IMR-90 (cell line): Measurements from ENCODE around the gene AGPAT3. TPM values are rescaled to one million over a fixed set of nuclear protein-coding genes. Genes with fewer than 3 reads are reported as not detected.

ENCODE experiments used
- ATAC-seq: fragments of 200-7000 bp; cut with Tn5 transposase; 2 replicates; pipeline ENCODE4 v1.9.1; 2020; ENCODE audit warnings: low read depth, mild to moderate bottlenecking, moderate library complexity
- BruUV-seq: library from RNA; stranded (reverse); fragments of 400-500 nt; replicated peaks from 2 replicates; lab custom pipeline; 2021; lab: Mats Ljungman, UMichigan
- CTCF ChIA-PET: fragments of 300-600 bp; formaldehyde crosslinking; extraction: SDS; loops from one replicate; lab custom pipeline; 2021; ENCODE audit warnings: antibody characterized with exemption; lab: Yijun Ruan, JAX
- POLR2A ChIA-PET: fragments of 300-600 bp; sonication (Branson Sonifier 250); formaldehyde crosslinking; loops from one replicate; lab custom pipeline; 2022; ENCODE audit warnings: antibody characterized with exemption; ENCODE audit not compliant: unreplicated experiment; lab: Charles Lee
- DNase-seq: peaks from one replicate; pipeline ENCODE4 v3.0.0; 2013
- H2AFZ ChIP-seq: replicated peaks from 2 replicates; pipeline ENCODE3; 2013; ENCODE audit warnings: low read length, mild to moderate bottlenecking; ENCODE audit not compliant: poor library complexity
- H2AK5ac ChIP-seq: 2 replicates; pipeline ENCODE4 v1.6.1; 2013; ENCODE audit warnings: low read depth, low read length, inconsistent platforms
- H2AK9ac ChIP-seq: replicated peaks from 2 replicates; pipeline ENCODE3; 2013; ENCODE audit warnings: mild to moderate bottlenecking, low read depth, low read length, moderate library complexity; ENCODE audit not compliant: poor library complexity
- H2BK120ac ChIP-seq: 2 replicates; pipeline ENCODE4 v1.6.1; 2013; ENCODE audit warnings: low read depth, low read length, inconsistent platforms
- H2BK15ac ChIP-seq: 3 replicates; pipeline ENCODE4 v1.6.1; 2013; ENCODE audit warnings: low read depth, low read length, inconsistent platforms
- H2BK20ac ChIP-seq: 2 replicates; pipeline ENCODE4 v1.6.1; 2013; ENCODE audit warnings: low read depth, mild to moderate bottlenecking, inconsistent platforms, low read length, moderate library complexity
- H2BK5ac ChIP-seq: 2 replicates; pipeline ENCODE4 v1.6.1; 2013; ENCODE audit warnings: mild to moderate bottlenecking, low read depth, low read length, inconsistent platforms; ENCODE audit not compliant: poor library complexity, severe bottlenecking
- H3K14ac ChIP-seq: replicated peaks from 2 replicates; pipeline ENCODE4 v1.6.1; 2013; ENCODE audit warnings: low read depth, low read length, inconsistent platforms
- H3K18ac ChIP-seq: 2 replicates; pipeline ENCODE4 v1.6.1; 2013; ENCODE audit warnings: low read depth, low read length, control low read depth
- H3K23ac ChIP-seq: 2 replicates; pipeline ENCODE4 v1.6.1; 2013; ENCODE audit warnings: low read depth, low read length, inconsistent platforms
- H3K27ac ChIP-seq: 2 replicates; pipeline ENCODE4 v1.5.1; 2013; ENCODE audit warnings: mild to moderate bottlenecking, control low read depth, low read length; ENCODE audit not compliant: insufficient read depth
- H3K27me3 ChIP-seq: 2 replicates; pipeline ENCODE4 v1.6.1; 2013; ENCODE audit warnings: low read length; ENCODE audit not compliant: control insufficient read depth, insufficient read depth
- H3K36me3 ChIP-seq: 2 replicates; pipeline ENCODE4 v1.6.1; 2013; ENCODE audit warnings: low read length, mixed read lengths; ENCODE audit not compliant: control insufficient read depth, insufficient read depth
- H3K4ac ChIP-seq: 2 replicates; pipeline ENCODE4 v1.6.1; 2013; ENCODE audit warnings: low read depth, low read length, inconsistent platforms
- H3K4me1 ChIP-seq: 2 replicates; pipeline ENCODE4 v1.6.1; 2013; ENCODE audit warnings: low read length, mixed read lengths; ENCODE audit not compliant: control insufficient read depth, insufficient read depth
- H3K4me2 ChIP-seq: 2 replicates; pipeline ENCODE4 v1.6.1; 2013; ENCODE audit warnings: low read depth, mild to moderate bottlenecking, control low read depth, low read length, moderate library complexity
- H3K4me3 ChIP-seq: 2 replicates; pipeline ENCODE4 v1.5.1; 2013; ENCODE audit warnings: low read depth, mild to moderate bottlenecking, control low read depth, low read length, moderate library complexity; ENCODE audit not compliant: insufficient read depth
- H3K56ac ChIP-seq: 2 replicates; pipeline ENCODE4 v1.6.1; 2013; ENCODE audit warnings: low read length, inconsistent platforms; ENCODE audit not compliant: insufficient read depth; ENCODE audit errors: extremely low read depth
- H3K79me1 ChIP-seq, 2 experiments: 2 replicates each; pipeline ENCODE4 v1.6.1; 2013; ENCODE audit warnings: low read length in 2 of 2, inconsistent platforms in 1 of 2, low read depth in 1 of 2
- H3K9ac ChIP-seq: 2 replicates; pipeline ENCODE4 v1.6.1; 2013; ENCODE audit warnings: low read depth, low read length, control low read depth
- H3K9me1 ChIP-seq: 2 replicates; pipeline ENCODE4 v1.6.1; 2013; ENCODE audit warnings: low read length, inconsistent platforms; ENCODE audit not compliant: insufficient read depth
- H3K9me3 ChIP-seq: 2 replicates; pipeline ENCODE4 v1.6.1; 2013; ENCODE audit warnings: low read length; ENCODE audit not compliant: control insufficient read depth, insufficient read depth
- H4K20me1 ChIP-seq: 2 replicates; pipeline ENCODE4 v1.6.1; 2013; ENCODE audit warnings: low read length, inconsistent platforms; ENCODE audit not compliant: insufficient read depth
- H4K5ac ChIP-seq: 2 replicates; pipeline ENCODE4 v1.6.1; 2013; ENCODE audit warnings: mild to moderate bottlenecking, low read depth, low read length, control low read depth
- H4K8ac ChIP-seq, 2 experiments: 2 replicates each; pipeline ENCODE4 v1.6.1; 2013; ENCODE audit warnings: low read depth in 2 of 2, low read length in 2 of 2, control low read depth in 1 of 2, inconsistent platforms in 1 of 2
- H4K91ac ChIP-seq: 2 replicates; pipeline ENCODE4 v1.6.1; 2013; ENCODE audit warnings: low read depth, low read length, inconsistent platforms; ENCODE audit not compliant: insufficient read depth
- POLR2A ChIP-seq: IDR thresholded peaks from 2 replicates; pipeline ENCODE4 v1.6.1; 2012; ENCODE audit warnings: mild to moderate bottlenecking, low read depth, low read length
- RFX5 ChIP-seq: IDR thresholded peaks from 2 replicates; pipeline ENCODE4 v1.8.0; 2012; ENCODE audit warnings: low read depth, mild to moderate bottlenecking, low read length, moderate library complexity
- WGBS, 2 experiments: methylation state at CpG; one replicate each; pipeline versions ENCODE4 v1.1.5 to v1.1.7; 2013; ENCODE audit warnings: missing lambda C conversion rate in 2 of 2; ENCODE audit not compliant: insufficient read length in 1 of 2; ENCODE audit errors: extremely low coverage in 2 of 2; 5-methylcytosine and 5-hydroxymethylcytosine counted together
- dilution Hi-C: fragments of 300-500 bp; cut with HindIII; formaldehyde crosslinking; loops from one replicate; pipeline ENCODE4 v1.14.3; 2018; ENCODE audit warnings: low sequenced_read_pairs; ENCODE audit not compliant: unreplicated experiment
- in situ Hi-C: fragments of 300-500 bp; cut with MboI; formaldehyde crosslinking; loops from 3 replicates; pipeline ENCODE4 v1.14.3; 2019; ENCODE audit warnings: low sequenced_read_pairs, inconsistent platforms, mixed read lengths
- intact Hi-C: fragments of 100-400 bp; cut with micrococcal nuclease; formaldehyde crosslinking; loops from 2 replicates; pipeline ENCODE4 v1.10.0; 2022
- polyA plus RNA-seq, 3 experiments: library from polyadenylated mRNA; depleted of rRNA; stranded (reverse); fragments of >200 nt; gene quantifications; 2 replicates each; pipeline ENCODE4 v1.2.3, GENCODE V29; 2012; ENCODE audit warnings: low replicate concordance in 1 of 3
- total RNA-seq: library from RNA; depleted of rRNA; stranded (reverse); fragments of >200 nt; gene quantifications from 2 replicates; pipeline ENCODE4 v1.2.3, GENCODE V29; 2012

Gene AGPAT3
- total and polyA plus RNA-seq, 2 of the 4 experiments (the other 2 are of a cell fraction): 27.1 to 38.7 TPM

GRCh38 chr21:43953021-43953420, 88.0 kb downstream of the AGPAT3 start:
- Histone ChIP-seq H3K27ac (no peak overlapping the region), H2AK5ac (no peak overlapping the region), H4K20me1 (peaks cover 47% of the 10 kb centered on the region), H2AFZ (no peak overlapping the region), H2BK20ac (no peak overlapping the region), H4K91ac (no peak overlapping the region), H3K9ac (no peak overlapping the region), H2BK120ac (no peak overlapping the region), H3K27me3 (no peaks in the 10 kb centered on the region), H3K56ac (no peak overlapping the region), H3K4me3 (no peak overlapping the region), H3K36me3 (peaks cover 7% of the 10 kb centered on the region; the same call in 1 of the 2 replicates), H3K18ac (no peak overlapping the region), H3K9me1 (peaks cover 11% of the 10 kb centered on the region), H3K4me2 (no peak overlapping the region), H2BK5ac (no peak overlapping the region), H3K9me3 (peaks cover 6% of the 10 kb centered on the region), H3K4me1 (peaks cover 9% of the 10 kb centered on the region), H3K14ac (no peak overlapping the region), H2AK9ac (no peak overlapping the region), H3K79me1 (peaks cover 20 to 52% of the 10 kb centered on the region in 2 experiments), H2BK15ac (no peak overlapping the region), H3K4ac (no peak overlapping the region), H4K8ac (no peak overlapping the region), H3K23ac (no peak overlapping the region), H4K5ac (no peak overlapping the region)
- dilution Hi-C loops (no loop called here), intact Hi-C loops (no loop called here), in situ Hi-C loops (no loop called here)
- ATAC-seq (no peak), DNase-seq (no peak)
- ChIA-PET POLR2A (no interaction called here), CTCF (no interaction called here)
- no peak for TF ChIP-seq POLR2A
- no peak for TF ChIP-seq RFX5
- no TSS peak for BruUV-seq
- WGBS, 2 experiments: 94% methylated on average over 15 of the region's 17 CpGs; no CpG with 5 or more reads in 1 of the 2 experiments
